IMR-90 (cell line): ENCODE results near the gene ABCA2. TPM values are rescaled to one million over a fixed set of nuclear protein-coding genes. Genes with fewer than 3 reads are reported as not detected.

Experiments
- ATAC-seq: fragments of 200-7000 bp; cut with Tn5 transposase; 2 replicates; pipeline ENCODE4 v1.9.1; 2020; ENCODE audit warnings: low read depth, mild to moderate bottlenecking, moderate library complexity
- BruUV-seq: library from RNA; stranded (reverse); fragments of 400-500 nt; replicated peaks from 2 replicates; lab custom pipeline; 2021; lab: Mats Ljungman, UMichigan
- CTCF ChIA-PET: fragments of 300-600 bp; formaldehyde crosslinking; extraction: SDS; loops from one replicate; lab custom pipeline; 2021; ENCODE audit warnings: antibody characterized with exemption; lab: Yijun Ruan, JAX
- POLR2A ChIA-PET: fragments of 300-600 bp; sonication (Branson Sonifier 250); formaldehyde crosslinking; loops from one replicate; lab custom pipeline; 2022; ENCODE audit warnings: antibody characterized with exemption; ENCODE audit not compliant: unreplicated experiment; lab: Charles Lee
- DNase-seq: peaks from one replicate; pipeline ENCODE4 v3.0.0; 2013
- H2AFZ ChIP-seq: replicated peaks from 2 replicates; pipeline ENCODE3; 2013; ENCODE audit warnings: low read length, mild to moderate bottlenecking; ENCODE audit not compliant: poor library complexity
- H2AK5ac ChIP-seq: 2 replicates; pipeline ENCODE4 v1.6.1; 2013; ENCODE audit warnings: low read depth, low read length, inconsistent platforms
- H2AK9ac ChIP-seq: replicated peaks from 2 replicates; pipeline ENCODE3; 2013; ENCODE audit warnings: mild to moderate bottlenecking, low read depth, low read length, moderate library complexity; ENCODE audit not compliant: poor library complexity
- H2BK120ac ChIP-seq: 2 replicates; pipeline ENCODE4 v1.6.1; 2013; ENCODE audit warnings: low read depth, low read length, inconsistent platforms
- H2BK15ac ChIP-seq: 3 replicates; pipeline ENCODE4 v1.6.1; 2013; ENCODE audit warnings: low read depth, low read length, inconsistent platforms
- H2BK20ac ChIP-seq: 2 replicates; pipeline ENCODE4 v1.6.1; 2013; ENCODE audit warnings: low read depth, mild to moderate bottlenecking, inconsistent platforms, low read length, moderate library complexity
- H2BK5ac ChIP-seq: 2 replicates; pipeline ENCODE4 v1.6.1; 2013; ENCODE audit warnings: mild to moderate bottlenecking, low read depth, low read length, inconsistent platforms; ENCODE audit not compliant: poor library complexity, severe bottlenecking
- H3K14ac ChIP-seq: replicated peaks from 2 replicates; pipeline ENCODE4 v1.6.1; 2013; ENCODE audit warnings: low read depth, low read length, inconsistent platforms
- H3K18ac ChIP-seq: 2 replicates; pipeline ENCODE4 v1.6.1; 2013; ENCODE audit warnings: low read depth, low read length, control low read depth
- H3K23ac ChIP-seq: 2 replicates; pipeline ENCODE4 v1.6.1; 2013; ENCODE audit warnings: low read depth, low read length, inconsistent platforms
- H3K27ac ChIP-seq: 2 replicates; pipeline ENCODE4 v1.5.1; 2013; ENCODE audit warnings: mild to moderate bottlenecking, control low read depth, low read length; ENCODE audit not compliant: insufficient read depth
- H3K27me3 ChIP-seq: 2 replicates; pipeline ENCODE4 v1.6.1; 2013; ENCODE audit warnings: low read length; ENCODE audit not compliant: control insufficient read depth, insufficient read depth
- H3K36me3 ChIP-seq: 2 replicates; pipeline ENCODE4 v1.6.1; 2013; ENCODE audit warnings: low read length, mixed read lengths; ENCODE audit not compliant: control insufficient read depth, insufficient read depth
- H3K4ac ChIP-seq: 2 replicates; pipeline ENCODE4 v1.6.1; 2013; ENCODE audit warnings: low read depth, low read length, inconsistent platforms
- H3K4me1 ChIP-seq: 2 replicates; pipeline ENCODE4 v1.6.1; 2013; ENCODE audit warnings: low read length, mixed read lengths; ENCODE audit not compliant: control insufficient read depth, insufficient read depth
- H3K4me2 ChIP-seq: 2 replicates; pipeline ENCODE4 v1.6.1; 2013; ENCODE audit warnings: low read depth, mild to moderate bottlenecking, control low read depth, low read length, moderate library complexity
- H3K4me3 ChIP-seq: 2 replicates; pipeline ENCODE4 v1.5.1; 2013; ENCODE audit warnings: low read depth, mild to moderate bottlenecking, control low read depth, low read length, moderate library complexity; ENCODE audit not compliant: insufficient read depth
- H3K56ac ChIP-seq: 2 replicates; pipeline ENCODE4 v1.6.1; 2013; ENCODE audit warnings: low read length, inconsistent platforms; ENCODE audit not compliant: insufficient read depth; ENCODE audit errors: extremely low read depth
- H3K79me1 ChIP-seq, 2 experiments: 2 replicates each; pipeline ENCODE4 v1.6.1; 2013; ENCODE audit warnings: low read length in 2 of 2, inconsistent platforms in 1 of 2, low read depth in 1 of 2
- H3K9ac ChIP-seq: 2 replicates; pipeline ENCODE4 v1.6.1; 2013; ENCODE audit warnings: low read depth, low read length, control low read depth
- H3K9me1 ChIP-seq: 2 replicates; pipeline ENCODE4 v1.6.1; 2013; ENCODE audit warnings: low read length, inconsistent platforms; ENCODE audit not compliant: insufficient read depth
- H3K9me3 ChIP-seq: 2 replicates; pipeline ENCODE4 v1.6.1; 2013; ENCODE audit warnings: low read length; ENCODE audit not compliant: control insufficient read depth, insufficient read depth
- H4K20me1 ChIP-seq: 2 replicates; pipeline ENCODE4 v1.6.1; 2013; ENCODE audit warnings: low read length, inconsistent platforms; ENCODE audit not compliant: insufficient read depth
- H4K5ac ChIP-seq: 2 replicates; pipeline ENCODE4 v1.6.1; 2013; ENCODE audit warnings: mild to moderate bottlenecking, low read depth, low read length, control low read depth
- H4K8ac ChIP-seq, 2 experiments: 2 replicates each; pipeline ENCODE4 v1.6.1; 2013; ENCODE audit warnings: low read depth in 2 of 2, low read length in 2 of 2, control low read depth in 1 of 2, inconsistent platforms in 1 of 2
- H4K91ac ChIP-seq: 2 replicates; pipeline ENCODE4 v1.6.1; 2013; ENCODE audit warnings: low read depth, low read length, inconsistent platforms; ENCODE audit not compliant: insufficient read depth
- BHLHE40 ChIP-seq: fragments of 150-350 bp; IDR thresholded peaks from 2 replicates; pipeline ENCODE4 v1.6.1; 2016; ENCODE audit warnings: mild to moderate bottlenecking, low read depth, low read length
- CEBPB ChIP-seq: IDR thresholded peaks from 2 replicates; pipeline ENCODE4 v1.6.1; 2012; ENCODE audit warnings: low read depth, low read length, improper control_type of control experiment
- CHD1 ChIP-seq: IDR thresholded peaks from 2 replicates; pipeline ENCODE4 v1.6.1; 2012; ENCODE audit warnings: low read depth, low read length, improper control_type of control experiment
- ELK1 ChIP-seq: fragments of 150-350 bp; IDR thresholded peaks from 2 replicates; pipeline ENCODE4 v1.6.1; 2016; ENCODE audit warnings: low read depth, mild to moderate bottlenecking, low read length, moderate library complexity, borderline replicate concordance
- FOS ChIP-seq: fragments of 150-350 bp; IDR thresholded peaks from 2 replicates; pipeline ENCODE4 v1.6.1; 2016; ENCODE audit warnings: low read depth, low read length
- MAFK ChIP-seq: IDR thresholded peaks from 2 replicates; pipeline ENCODE4 v1.6.1; 2012; ENCODE audit warnings: low read depth, low read length, improper control_type of control experiment
- MAZ ChIP-seq: IDR thresholded peaks from 2 replicates; pipeline ENCODE4 v1.6.1; 2012; ENCODE audit warnings: low read depth, mild to moderate bottlenecking, low read length, improper control_type of control experiment, moderate library complexity, borderline replicate concordance
- MXI1 ChIP-seq: IDR thresholded peaks from 2 replicates; pipeline ENCODE4 v1.6.1; 2012; ENCODE audit warnings: low read depth, mild to moderate bottlenecking, low read length, moderate library complexity, borderline replicate concordance
- NFE2L2 ChIP-seq: fragments of 150-350 bp; IDR thresholded peaks from 2 replicates; pipeline ENCODE4 v1.6.1; 2016; ENCODE audit warnings: low read depth, mild to moderate bottlenecking, low read length
- POLR2A ChIP-seq: IDR thresholded peaks from 2 replicates; pipeline ENCODE4 v1.6.1; 2012; ENCODE audit warnings: mild to moderate bottlenecking, low read depth, low read length
- RAD21 ChIP-seq: IDR thresholded peaks from 2 replicates; pipeline ENCODE4 v1.6.1; 2012; ENCODE audit warnings: low read length, improper control_type of control experiment
- RCOR1 ChIP-seq: IDR thresholded peaks from 2 replicates; pipeline ENCODE4 v1.6.1; 2012; ENCODE audit warnings: mild to moderate bottlenecking, low read length, improper control_type of control experiment; ENCODE audit not compliant: insufficient replicate concordance
- RFX5 ChIP-seq: IDR thresholded peaks from 2 replicates; pipeline ENCODE4 v1.8.0; 2012; ENCODE audit warnings: low read depth, mild to moderate bottlenecking, low read length, moderate library complexity
- SMC3 ChIP-seq: fragments of 150-350 bp; IDR thresholded peaks from 2 replicates; pipeline ENCODE4 v1.6.1; 2016; ENCODE audit warnings: low read depth, mild to moderate bottlenecking, antibody characterized with exemption, low read length, moderate library complexity
- WGBS, 2 experiments: methylation state at CpG; one replicate each; pipeline versions ENCODE4 v1.1.5 to v1.1.7; 2013; ENCODE audit warnings: missing lambda C conversion rate in 2 of 2; ENCODE audit not compliant: insufficient read length in 1 of 2; ENCODE audit errors: extremely low coverage in 2 of 2; 5-methylcytosine and 5-hydroxymethylcytosine counted together
- dilution Hi-C: fragments of 300-500 bp; cut with HindIII; formaldehyde crosslinking; loops from one replicate; pipeline ENCODE4 v1.14.3; 2018; ENCODE audit warnings: low sequenced_read_pairs; ENCODE audit not compliant: unreplicated experiment
- in situ Hi-C: fragments of 300-500 bp; cut with MboI; formaldehyde crosslinking; loops from 3 replicates; pipeline ENCODE4 v1.14.3; 2019; ENCODE audit warnings: low sequenced_read_pairs, inconsistent platforms, mixed read lengths
- intact Hi-C: fragments of 100-400 bp; cut with micrococcal nuclease; formaldehyde crosslinking; loops from 2 replicates; pipeline ENCODE4 v1.10.0; 2022
- polyA plus RNA-seq, 3 experiments: library from polyadenylated mRNA; depleted of rRNA; stranded (reverse); fragments of >200 nt; gene quantifications; 2 replicates each; pipeline ENCODE4 v1.2.3, GENCODE V29; 2012; ENCODE audit warnings: low replicate concordance in 1 of 3
- total RNA-seq: library from RNA; depleted of rRNA; stranded (reverse); fragments of >200 nt; gene quantifications from 2 replicates; pipeline ENCODE4 v1.2.3, GENCODE V29; 2012
- TF ChIP-seq, protein P1 (sequence below): conservative IDR thresholded peaks from 2 replicates; pipeline ENCODE4 v1.5.1; 2012; ENCODE audit warnings: mild to moderate bottlenecking, low read depth, low read length, improper control_type of control experiment

Gene ABCA2
- total and polyA plus RNA-seq, 2 of the 4 experiments (the other 2 are of a cell fraction): 3.8 to 46.0 TPM

DNA sequence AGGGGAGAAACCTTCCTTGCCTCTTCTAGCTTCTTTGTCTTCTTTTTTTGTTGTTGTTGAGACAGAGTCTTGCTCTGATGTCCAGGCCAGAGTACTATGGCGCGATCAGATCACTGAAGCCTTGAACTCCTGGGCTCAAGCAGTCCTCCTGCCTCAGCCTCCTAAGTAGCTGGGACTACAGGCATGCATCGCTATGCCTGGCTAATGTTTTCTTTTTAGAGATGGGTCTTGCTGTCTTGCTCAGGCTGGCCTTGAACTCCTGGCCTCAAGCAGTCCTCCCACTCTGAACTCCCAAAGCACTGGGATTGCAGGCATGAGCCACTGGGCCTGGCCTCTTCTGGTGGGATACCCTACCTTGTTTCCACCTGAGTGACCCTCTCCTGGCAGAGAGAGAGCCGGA is 39.2 kb downstream of the ABCA2 start:
- Histone ChIP-seq H2AK9ac (no peak overlapping the region), H4K20me1 (no peaks in the 10 kb centered on the region)
- CTCF ChIA-PET: no interaction called here

More for the DNA sequence above, 39.2 kb downstream of the ABCA2 start:
- TF ChIP-seq SMC3 (no peak), MAFK (no peak), MXI1 (no peak), FOS (no peak), BHLHE40 (no peak), CEBPB (no peak), RFX5 (no peak), RAD21 (no peak), RCOR1 (no peak), CHD1 (no peak), POLR2A (no peak), ELK1 (no peak), MAZ (no peak), NFE2L2 (no peak)
- TF ChIP-seq, protein P1, sequence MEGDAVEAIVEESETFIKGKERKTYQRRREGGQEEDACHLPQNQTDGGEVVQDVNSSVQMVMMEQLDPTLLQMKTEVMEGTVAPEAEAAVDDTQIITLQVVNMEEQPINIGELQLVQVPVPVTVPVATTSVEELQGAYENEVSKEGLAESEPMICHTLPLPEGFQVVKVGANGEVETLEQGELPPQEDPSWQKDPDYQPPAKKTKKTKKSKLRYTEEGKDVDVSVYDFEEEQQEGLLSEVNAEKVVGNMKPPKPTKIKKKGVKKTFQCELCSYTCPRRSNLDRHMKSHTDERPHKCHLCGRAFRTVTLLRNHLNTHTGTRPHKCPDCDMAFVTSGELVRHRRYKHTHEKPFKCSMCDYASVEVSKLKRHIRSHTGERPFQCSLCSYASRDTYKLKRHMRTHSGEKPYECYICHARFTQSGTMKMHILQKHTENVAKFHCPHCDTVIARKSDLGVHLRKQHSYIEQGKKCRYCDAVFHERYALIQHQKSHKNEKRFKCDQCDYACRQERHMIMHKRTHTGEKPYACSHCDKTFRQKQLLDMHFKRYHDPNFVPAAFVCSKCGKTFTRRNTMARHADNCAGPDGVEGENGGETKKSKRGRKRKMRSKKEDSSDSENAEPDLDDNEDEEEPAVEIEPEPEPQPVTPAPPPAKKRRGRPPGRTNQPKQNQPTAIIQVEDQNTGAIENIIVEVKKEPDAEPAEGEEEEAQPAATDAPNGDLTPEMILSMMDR: no peak
- Histone ChIP-seq H2BK5ac (no peak overlapping the region), H2AK5ac (no peak overlapping the region), H3K18ac (no peak overlapping the region), H4K8ac (no peak overlapping the region), H3K4ac (no peak overlapping the region), H3K4me2 (no peak overlapping the region), H3K56ac (no peak overlapping the region), H4K5ac (no peak overlapping the region), H3K4me3 (no peak overlapping the region), H4K91ac (no peak overlapping the region), H3K4me1 (peaks cover 6% of the 10 kb centered on the region), H2BK20ac (no peak overlapping the region), H3K27ac (no peak overlapping the region), H3K23ac (no peak overlapping the region), H2BK15ac (no peak overlapping the region), H3K36me3 (peaks cover 1% of the 10 kb centered on the region; the same call in 1 of the 2 replicates), H2BK120ac (no peak overlapping the region), H3K9me1 (peaks cover 3% of the 10 kb centered on the region; the same call in 1 of the 2 replicates), H3K9me3 (peaks cover 6% of the 10 kb centered on the region), H3K79me1 (peaks cover 6 to 15% of the 10 kb centered on the region in 2 experiments; a peak in 3 of 4 replicates), H2AFZ (no peak overlapping the region), H3K14ac (no peak overlapping the region), H3K9ac (no peak overlapping the region), H3K27me3 (peaks cover 43% of the 10 kb centered on the region)
- in situ Hi-C loops (no loop called here), dilution Hi-C loops (no loop called here), intact Hi-C loops (no loop called here)
- 40% methylated on average over 1 of the region's 4 CpGs; no CpG with 5 or more reads in 1 of the 2 experiments for WGBS, 2 experiments
- ATAC-seq: no peak
- DNase-seq: no peak
- POLR2A ChIA-PET: no interaction called here
- no TSS peak for BruUV-seq
